Measurements from ENCODE around the gene PRX. TPM values are rescaled to one million over a fixed set of nuclear protein-coding genes. Genes with fewer than 3 reads are reported as not detected.
A peak's percentile ranks its signal among the peaks of the same experiment; 100 is the strongest.

Gene PRX
- total and polyA plus RNA-seq, 3 experiments from 2014 or later, result 0.29 to 1.6 (median 1.4) TPM

GRCh38 chr19:40390084-40390742 lies 23.0 kb downstream of the PRX start, which contains the start of gene HIPK4:
Gene HIPK4, minus strand, starts transcription at chr19:40390181. Its CDS starts 279 bp downstream, at chr19:40389902.
- H3K9me3 ChIP-seq (ENCODE audit: low read length), result no peaks in the 10 kb centered on the region
- ChIA-PET CTCF (no interaction called here), POLR2A (no interaction called here)
- no peaks in the 10 kb centered on the region for H3K27me3 ChIP-seq (ENCODE audit: insufficient read depth, low read length, poor library complexity, severe bottlenecking)
- H3K27ac Mint-ChIP-seq, result peak within 1 kb of the TSS in 1 of 8 donors; percentile 81
- H3K9me3 Mint-ChIP-seq, result no peaks in the 10 kb centered on the region
- no peaks in the 10 kb centered on the region for H3K36me3 Mint-ChIP-seq
- DNase-seq, result no peak
- no peak within 1 kb of the TSS for H3K4me3 Mint-ChIP-seq
- H3K36me3 ChIP-seq (ENCODE audit: insufficient read depth, low read length), result no peaks in the 10 kb centered on the region
- peaks cover 0 to 4% of the 10 kb centered on the region in 2 donors for H3K27me3 Mint-ChIP-seq
- H3K4me1 ChIP-seq (ENCODE audit: insufficient read depth, low read length), result no peaks in the 10 kb centered on the region
- no peak within 1 kb of the TSS for H3K4me3 ChIP-seq (ENCODE audit: low read length)
- H3K27ac ChIP-seq (ENCODE audit: low read depth, low read length), result no peak within 1 kb of the TSS
- no peaks in the 10 kb centered on the region for H3K4me1 Mint-ChIP-seq

- no peak overlapping the region for H3K27ac Mint-ChIP-seq
- ChIA-PET CTCF (interaction anchor here (0.8 kb wide), 1 partner anchor 84 kb away, joined by 3 read pairs; no protein-coding TSS in a partner anchor), POLR2A (no interaction called here)
- H3K27me3 ChIP-seq (ENCODE audit: insufficient read depth, low read length, poor library complexity, severe bottlenecking), result no peaks in the 10 kb centered on the region
- no peaks in the 10 kb centered on the region for H3K36me3 ChIP-seq (ENCODE audit: insufficient read depth, low read length)
- H3K4me1 ChIP-seq (ENCODE audit: insufficient read depth, low read length), result no peaks in the 10 kb centered on the region
- H3K27me3 Mint-ChIP-seq, result peaks cover 0 to 6% of the 10 kb centered on the region in 2 donors
- H3K27ac ChIP-seq (ENCODE audit: low read depth, low read length), result no peak overlapping the region
- no peaks in the 10 kb centered on the region for H3K9me3 ChIP-seq (ENCODE audit: low read length)
- no peak for DNase-seq
- no peak overlapping the region for H3K4me3 ChIP-seq (ENCODE audit: low read length)
- H3K9me3 Mint-ChIP-seq, result no peaks in the 10 kb centered on the region
- no peak overlapping the region for H3K4me3 Mint-ChIP-seq
- no peaks in the 10 kb centered on the region for H3K36me3 Mint-ChIP-seq
- no peaks in the 10 kb centered on the region for H3K4me1 Mint-ChIP-seq
These were observed 23.6 kb downstream of the PRX start for GRCh38 chr19:40389404-40390083.

- no peaks in the 10 kb centered on the region for H3K27me3 ChIP-seq (ENCODE audit: insufficient read depth, low read length, poor library complexity, severe bottlenecking)
- no peak overlapping the region for H3K27ac ChIP-seq (ENCODE audit: low read depth, low read length)
- no peaks in the 10 kb centered on the region for H3K9me3 ChIP-seq (ENCODE audit: low read length)
- no peaks in the 10 kb centered on the region for H3K9me3 Mint-ChIP-seq
- H3K4me1 ChIP-seq (ENCODE audit: insufficient read depth, low read length), result no peaks in the 10 kb centered on the region
- H3K4me3 ChIP-seq (ENCODE audit: low read length), result no peak overlapping the region
- H3K4me1 Mint-ChIP-seq, result no peaks in the 10 kb centered on the region
- no peak for DNase-seq
- ChIA-PET POLR2A (no interaction called here), CTCF (no interaction called here)
- H3K27me3 Mint-ChIP-seq, result peaks cover 0 to 7% of the 10 kb centered on the region in 2 donors
- H3K36me3 Mint-ChIP-seq, result no peaks in the 10 kb centered on the region
- no peak overlapping the region for H3K27ac Mint-ChIP-seq
- no peak overlapping the region for H3K4me3 Mint-ChIP-seq
- no peaks in the 10 kb centered on the region for H3K36me3 ChIP-seq (ENCODE audit: insufficient read depth, low read length)
These were observed 24.7 kb downstream of the PRX start for GRCh38 chr19:40388481-40388880.

GRCh38 chr19:40387155-40387554 lies 26.0 kb downstream of the PRX start:
- no peak for DNase-seq
- H3K36me3 ChIP-seq (ENCODE audit: insufficient read depth, low read length), result no peaks in the 10 kb centered on the region
- H3K4me3 Mint-ChIP-seq, result no peak overlapping the region
- peaks cover 0 to 10% of the 10 kb centered on the region in 2 donors for H3K27me3 Mint-ChIP-seq
- no peaks in the 10 kb centered on the region for H3K27me3 ChIP-seq (ENCODE audit: insufficient read depth, low read length, poor library complexity, severe bottlenecking)
- H3K9me3 Mint-ChIP-seq, result no peaks in the 10 kb centered on the region
- no peak overlapping the region for H3K27ac Mint-ChIP-seq
- no peaks in the 10 kb centered on the region for H3K4me1 ChIP-seq (ENCODE audit: insufficient read depth, low read length)
- H3K27ac ChIP-seq (ENCODE audit: low read depth, low read length), result no peak overlapping the region
- H3K4me3 ChIP-seq (ENCODE audit: low read length), result no peak overlapping the region
- no peaks in the 10 kb centered on the region for H3K36me3 Mint-ChIP-seq
- H3K9me3 ChIP-seq (ENCODE audit: low read length), result no peaks in the 10 kb centered on the region
- no peaks in the 10 kb centered on the region for H3K4me1 Mint-ChIP-seq
- ChIA-PET CTCF (no interaction called here), POLR2A (interaction anchor here (0.6 kb wide), 1 partner anchor 35 kb away, joined by 3 read pairs; no protein-coding TSS in a partner anchor)

GRCh38 chr19:40383668-40384248 lies 29.4 kb downstream of the PRX start:
- Mint-ChIP-seq H3K9me3 (no peaks in the 10 kb centered on the region), H3K4me1 (no peaks in the 10 kb centered on the region), H3K27me3 (peaks cover 0 to 10% of the 10 kb centered on the region in 2 donors), H3K4me3 (no peak overlapping the region), H3K27ac (no peak overlapping the region), H3K36me3 (peaks cover 0 to 5% (median 0%) of the 10 kb centered on the region in 3 donors)
- CTCF ChIA-PET, result no interaction called here
- POLR2A ChIA-PET, result no interaction called here
- Histone ChIP-seq H3K36me3 (ENCODE audit: insufficient read depth, low read length) (no peaks in the 10 kb centered on the region), H3K4me1 (ENCODE audit: insufficient read depth, low read length) (no peaks in the 10 kb centered on the region), H3K4me3 (ENCODE audit: low read length) (no peak overlapping the region), H3K27me3 (ENCODE audit: insufficient read depth, low read length, poor library complexity, severe bottlenecking) (no peaks in the 10 kb centered on the region), H3K9me3 (ENCODE audit: low read length) (no peaks in the 10 kb centered on the region), H3K27ac (ENCODE audit: low read depth, low read length) (no peak overlapping the region)
- DNase-seq, result no peak

- H3K27me3 Mint-ChIP-seq, result peaks cover 0 to 10% of the 10 kb centered on the region in 2 donors
These were observed 31.9 kb downstream of the PRX start for GRCh38 chr19:40381321-40381720.

GRCh38 chr19:40380199-40381037 lies 32.8 kb downstream of the PRX start:
- Histone ChIP-seq H3K4me3 (ENCODE audit: low read length) (no peak overlapping the region), H3K27ac (ENCODE audit: low read depth, low read length) (no peak overlapping the region), H3K27me3 (ENCODE audit: insufficient read depth, low read length, poor library complexity, severe bottlenecking) (no peaks in the 10 kb centered on the region), H3K36me3 (ENCODE audit: insufficient read depth, low read length) (no peaks in the 10 kb centered on the region), H3K9me3 (ENCODE audit: low read length) (no peaks in the 10 kb centered on the region), H3K4me1 (ENCODE audit: insufficient read depth, low read length) (no peaks in the 10 kb centered on the region)
- ChIA-PET CTCF (interaction anchor here (1.0 kb wide), 1 partner anchor 240 kb away, joined by 3 read pairs; no protein-coding TSS in a partner anchor), POLR2A (no interaction called here)
- Mint-ChIP-seq H3K9me3 (no peaks in the 10 kb centered on the region), H3K27ac (peak overlapping the region in 1 of 8 donors; percentile 46), H3K4me3 (no peak overlapping the region), H3K4me1 (no peaks in the 10 kb centered on the region), H3K36me3 (peaks cover 0 to 23% (median 3%) of the 10 kb centered on the region in 3 donors), H3K27me3 (peaks cover 0 to 10% of the 10 kb centered on the region in 2 donors)
- no peak for DNase-seq

More at GRCh38 chr19:40381321-40381720, 31.9 kb downstream of the PRX start:
- Mint-ChIP-seq H3K36me3 (peaks cover 0 to 16% (median 3%) of the 10 kb centered on the region in 3 donors), H3K4me1 (no peaks in the 10 kb centered on the region), H3K4me3 (no peak overlapping the region), H3K27ac (peak overlapping the region in 2 of 8 donors; percentile 3 to 51), H3K9me3 (no peaks in the 10 kb centered on the region)
- H3K27me3 ChIP-seq (ENCODE audit: insufficient read depth, low read length, poor library complexity, severe bottlenecking), result no peaks in the 10 kb centered on the region
- no peaks in the 10 kb centered on the region for H3K4me1 ChIP-seq (ENCODE audit: insufficient read depth, low read length)
- H3K27ac ChIP-seq (ENCODE audit: low read depth, low read length), result no peak overlapping the region
- ChIA-PET CTCF (interaction anchor here (1.0 kb wide), 1 partner anchor 241 kb away, joined by 3 read pairs; no protein-coding TSS in a partner anchor), POLR2A (no interaction called here)
- H3K9me3 ChIP-seq (ENCODE audit: low read length), result no peaks in the 10 kb centered on the region
- H3K36me3 ChIP-seq (ENCODE audit: insufficient read depth, low read length), result no peaks in the 10 kb centered on the region
- DNase-seq, result no peak
- H3K4me3 ChIP-seq (ENCODE audit: low read length), result no peak overlapping the region

All from CD8-positive, alpha-beta memory T cell (primary cell).